Ishikawa (cell line): Measurements from ENCODE around the gene DENND4B.

Source experiments
- CEBPB ChIP-seq: IDR thresholded peaks from 2 replicates; pipeline ENCODE4 v1.6.1; 2012
- CREB1 ChIP-seq: IDR thresholded peaks from 2 replicates; pipeline ENCODE4 v1.6.1; 2012; ENCODE audit warnings: low read depth
- EGR1 ChIP-seq: IDR thresholded peaks from 2 replicates; pipeline ENCODE4 v1.6.1; 2012
- EP300 ChIP-seq: IDR thresholded peaks from 2 replicates; pipeline ENCODE4 v1.6.1; 2012; ENCODE audit warnings: borderline replicate concordance
- FOXM1 ChIP-seq: IDR thresholded peaks from 2 replicates; pipeline ENCODE4 v1.6.1; 2012; ENCODE audit warnings: low read depth, borderline replicate concordance
- NFIC ChIP-seq: IDR thresholded peaks from 2 replicates; pipeline ENCODE4 v1.6.1; 2012
- RAD21 ChIP-seq: IDR thresholded peaks from 2 replicates; pipeline ENCODE4 v1.6.1; 2012; ENCODE audit warnings: low read depth
- TAF1 ChIP-seq: IDR thresholded peaks from 2 replicates; pipeline ENCODE4 v1.6.1; 2012; ENCODE audit warnings: low read depth, mild to moderate bottlenecking
- TCF12 ChIP-seq: IDR thresholded peaks from 2 replicates; pipeline ENCODE4 v1.6.1; 2012; ENCODE audit warnings: low read depth
- TEAD4 ChIP-seq: IDR thresholded peaks from 2 replicates; pipeline ENCODE4 v1.6.1; 2012
- YY1 ChIP-seq: IDR thresholded peaks from 2 replicates; pipeline ENCODE4 v1.6.1; 2012; ENCODE audit warnings: low read depth
- ZBTB7A ChIP-seq: IDR thresholded peaks from 2 replicates; pipeline ENCODE4 v1.6.1; 2012; ENCODE audit warnings: low read depth
- TF ChIP-seq, protein P1 (sequence below): IDR thresholded peaks from 2 replicates; pipeline ENCODE4 v1.6.1; 2012; ENCODE audit warnings: low read depth, mild to moderate bottlenecking
- TF ChIP-seq, protein P2 (sequence below): IDR thresholded peaks from 2 replicates; pipeline ENCODE4 v1.6.1; 2012
- TF ChIP-seq, protein P3 (sequence below): IDR thresholded peaks from 2 replicates; pipeline ENCODE4 v1.6.1; 2012

DENND4B gene

DNA sequence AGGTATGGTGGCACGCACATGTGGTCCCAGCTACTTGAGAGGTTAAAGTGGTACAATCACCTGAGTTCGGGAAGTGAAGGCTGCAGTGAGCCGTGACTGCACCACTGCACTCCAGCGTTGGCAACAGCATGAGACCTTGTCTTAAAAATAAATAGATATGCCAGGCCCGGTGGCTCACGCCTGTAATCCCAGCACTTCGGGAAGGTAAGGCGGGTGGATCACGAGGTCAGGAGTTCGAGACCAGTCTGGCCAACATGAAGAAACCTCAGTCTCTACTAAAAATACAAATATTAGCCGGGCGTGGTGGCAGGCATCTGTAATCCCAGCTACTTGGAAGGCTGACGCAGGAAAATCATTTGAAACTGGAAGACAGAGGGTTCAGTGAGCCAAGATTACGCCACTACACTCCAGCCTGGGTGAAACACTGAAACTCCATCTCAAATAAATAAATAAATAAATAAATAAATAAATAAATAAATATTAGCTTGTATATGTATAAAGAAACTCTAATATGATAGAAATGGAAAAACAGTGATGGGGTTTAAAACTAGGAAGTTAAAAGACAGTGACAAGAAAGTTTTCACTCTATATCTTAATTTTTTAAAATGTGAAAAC, 42.6 kb downstream of the DENND4B start:
- TF ChIP-seq YY1 (no peak), NFIC (no peak), FOXM1 (no peak), EP300 (no peak), CEBPB (no peak), TAF1 (no peak), ZBTB7A (no peak), TCF12 (no peak), EGR1 (no peak), CREB1 (no peak), RAD21 (no peak)
- TF ChIP-seq, protein P1, sequence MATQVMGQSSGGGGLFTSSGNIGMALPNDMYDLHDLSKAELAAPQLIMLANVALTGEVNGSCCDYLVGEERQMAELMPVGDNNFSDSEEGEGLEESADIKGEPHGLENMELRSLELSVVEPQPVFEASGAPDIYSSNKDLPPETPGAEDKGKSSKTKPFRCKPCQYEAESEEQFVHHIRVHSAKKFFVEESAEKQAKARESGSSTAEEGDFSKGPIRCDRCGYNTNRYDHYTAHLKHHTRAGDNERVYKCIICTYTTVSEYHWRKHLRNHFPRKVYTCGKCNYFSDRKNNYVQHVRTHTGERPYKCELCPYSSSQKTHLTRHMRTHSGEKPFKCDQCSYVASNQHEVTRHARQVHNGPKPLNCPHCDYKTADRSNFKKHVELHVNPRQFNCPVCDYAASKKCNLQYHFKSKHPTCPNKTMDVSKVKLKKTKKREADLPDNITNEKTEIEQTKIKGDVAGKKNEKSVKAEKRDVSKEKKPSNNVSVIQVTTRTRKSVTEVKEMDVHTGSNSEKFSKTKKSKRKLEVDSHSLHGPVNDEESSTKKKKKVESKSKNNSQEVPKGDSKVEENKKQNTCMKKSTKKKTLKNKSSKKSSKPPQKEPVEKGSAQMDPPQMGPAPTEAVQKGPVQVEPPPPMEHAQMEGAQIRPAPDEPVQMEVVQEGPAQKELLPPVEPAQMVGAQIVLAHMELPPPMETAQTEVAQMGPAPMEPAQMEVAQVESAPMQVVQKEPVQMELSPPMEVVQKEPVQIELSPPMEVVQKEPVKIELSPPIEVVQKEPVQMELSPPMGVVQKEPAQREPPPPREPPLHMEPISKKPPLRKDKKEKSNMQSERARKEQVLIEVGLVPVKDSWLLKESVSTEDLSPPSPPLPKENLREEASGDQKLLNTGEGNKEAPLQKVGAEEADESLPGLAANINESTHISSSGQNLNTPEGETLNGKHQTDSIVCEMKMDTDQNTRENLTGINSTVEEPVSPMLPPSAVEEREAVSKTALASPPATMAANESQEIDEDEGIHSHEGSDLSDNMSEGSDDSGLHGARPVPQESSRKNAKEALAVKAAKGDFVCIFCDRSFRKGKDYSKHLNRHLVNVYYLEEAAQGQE, result no peak
- TF ChIP-seq, protein P2, sequence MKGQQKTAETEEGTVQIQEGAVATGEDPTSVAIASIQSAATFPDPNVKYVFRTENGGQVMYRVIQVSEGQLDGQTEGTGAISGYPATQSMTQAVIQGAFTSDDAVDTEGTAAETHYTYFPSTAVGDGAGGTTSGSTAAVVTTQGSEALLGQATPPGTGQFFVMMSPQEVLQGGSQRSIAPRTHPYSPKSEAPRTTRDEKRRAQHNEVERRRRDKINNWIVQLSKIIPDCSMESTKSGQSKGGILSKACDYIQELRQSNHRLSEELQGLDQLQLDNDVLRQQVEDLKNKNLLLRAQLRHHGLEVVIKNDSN, result no peak
- TF ChIP-seq, protein P3, sequence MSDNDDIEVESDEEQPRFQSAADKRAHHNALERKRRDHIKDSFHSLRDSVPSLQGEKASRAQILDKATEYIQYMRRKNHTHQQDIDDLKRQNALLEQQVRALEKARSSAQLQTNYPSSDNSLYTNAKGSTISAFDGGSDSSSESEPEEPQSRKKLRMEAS, result no peak

DNA sequence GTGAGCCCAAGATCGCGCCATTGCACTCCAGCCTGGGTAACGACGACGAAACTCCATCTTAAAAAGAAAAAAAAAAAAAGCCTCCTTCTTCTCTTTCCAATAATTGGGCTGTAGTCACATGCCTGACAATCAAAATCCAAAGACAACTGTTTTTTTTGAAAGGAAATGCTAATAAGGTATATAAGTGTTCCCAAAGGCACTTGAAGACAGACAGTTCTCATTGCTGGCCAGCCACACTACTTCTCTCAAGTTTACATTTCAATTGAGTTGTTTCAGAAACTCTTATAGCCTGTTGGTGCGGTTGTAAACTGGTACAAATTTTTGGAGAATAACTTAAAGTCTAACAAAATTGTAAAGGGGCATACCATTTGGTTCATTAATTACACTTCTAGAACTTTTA, 47.0 kb downstream of the DENND4B start:
- TF ChIP-seq TCF12, result no peak
- TF ChIP-seq, protein P1, result no peak
- no peak for TF ChIP-seq NFIC
- TF ChIP-seq, protein P3, result no peak
- TF ChIP-seq FOXM1, result no peak
- TF ChIP-seq CREB1, result no peak
- no peak for TF ChIP-seq YY1
- no peak for TF ChIP-seq TAF1
- TF ChIP-seq ZBTB7A, result no peak
- no peak for TF ChIP-seq CEBPB
- TF ChIP-seq TEAD4, result no peak
- TF ChIP-seq, protein P2, result no peak
- TF ChIP-seq EP300, result no peak
- TF ChIP-seq EGR1, result no peak
- no peak for TF ChIP-seq RAD21

DNA sequence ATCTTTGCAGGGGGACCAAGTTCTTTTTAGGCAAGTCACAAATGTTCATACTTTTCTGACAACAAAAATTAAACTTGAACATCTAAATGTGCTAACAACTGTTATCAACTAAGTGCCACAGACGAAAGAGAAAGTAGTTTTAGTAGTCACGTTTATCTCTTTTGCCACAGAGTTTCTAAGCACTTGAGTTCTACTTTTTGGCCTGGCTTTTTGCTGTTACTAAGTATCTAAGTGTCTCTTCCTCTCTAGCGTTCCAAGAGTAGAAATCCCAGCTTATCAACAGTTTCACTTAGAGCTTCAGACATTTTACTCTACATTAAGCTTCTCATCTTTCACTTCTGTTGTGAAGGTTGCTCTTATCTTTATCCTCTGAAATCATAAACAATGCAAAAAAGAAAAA, 58.0 kb downstream of the DENND4B start:
- no peak for TF ChIP-seq YY1
- no peak for TF ChIP-seq ZBTB7A
- TF ChIP-seq CEBPB, result no peak
- TF ChIP-seq, protein P2, result no peak
- TF ChIP-seq, protein P3, result no peak
- no peak for TF ChIP-seq NFIC
- no peak for TF ChIP-seq EP300

DNA sequence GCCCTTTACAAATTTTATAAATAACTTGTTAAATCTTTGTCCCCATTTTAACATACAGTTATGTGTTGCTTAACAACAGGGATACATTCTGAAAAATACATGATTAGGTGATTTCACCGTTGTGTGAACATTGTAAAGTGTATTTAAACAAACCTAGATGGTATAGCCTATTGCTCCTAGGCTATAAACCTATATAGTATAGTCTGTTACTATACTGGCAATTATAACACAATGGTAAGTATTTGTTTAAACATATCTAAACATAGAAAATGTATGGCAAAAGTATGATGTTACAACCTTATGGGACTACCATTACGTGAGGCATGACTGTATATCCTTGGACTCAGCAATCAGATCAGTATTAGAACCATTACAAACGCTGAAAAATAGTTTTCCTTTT, 60.4 kb downstream of the DENND4B start:
- TF ChIP-seq CEBPB (no peak), TAF1 (no peak), ZBTB7A (no peak), FOXM1 (no peak), NFIC (no peak), TCF12 (no peak), RAD21 (no peak), EP300 (no peak), TEAD4 (no peak), CREB1 (no peak), YY1 (no peak), EGR1 (no peak)
- TF ChIP-seq, protein P3, result no peak
- TF ChIP-seq, protein P1, result no peak
- TF ChIP-seq, protein P2, result no peak
